Gastrocnemius medialis (tissue), 4 donors: ENCODE data around the gene CACNA2D2. TPM values are rescaled to one million over a fixed set of nuclear protein-coding genes. Genes with fewer than 3 reads are reported as not detected.

Experiments used
- ATAC-seq, 2 donors: fragments of 150-250 bp; one replicate each; pipeline ENCODE4 v1.9.1; 2016
- DNase-seq, 2 donors: peaks; one replicate each; pipeline ENCODE4 v3.0.0-alpha.2; 2019
- H3K27ac ChIP-seq, 4 donors: fragments of 200-600 bp; sonication (generic); 1 replicate in 1 of 4; 2 replicates in 3 of 4; pipeline ENCODE4 v1.5.1; 2016 to 2018; ENCODE audit warnings: mild to moderate bottlenecking in 2 of 4, moderate library complexity in 1 of 4
- H3K27me3 ChIP-seq, 3 donors: fragments of 200-600 bp; sonication (generic) in 2 of 3; 1 replicate in 1 of 3; 2 replicates in 2 of 3; pipeline versions ENCODE4 v1.5.1 to v1.6.0; 2016 to 2019; ENCODE audit warnings: mild to moderate bottlenecking in 1 of 3, moderate library complexity in 1 of 3
- H3K36me3 ChIP-seq, 2 donors: fragments of 200-600 bp; sonication (generic) in 1 of 2; one replicate each; pipeline ENCODE4 v1.5.1; 2017 to 2018
- H3K4me1 ChIP-seq, 2 donors: fragments of 200-600 bp; sonication (generic) in 1 of 2; one replicate each; pipeline ENCODE4 v1.5.1; 2016 to 2017; ENCODE audit warnings: mild to moderate bottlenecking in 2 of 2
- H3K4me3 ChIP-seq, 4 donors: fragments of 200-600 bp; sonication (generic) in 3 of 4; 1 replicate in 1 of 4; 2 replicates in 3 of 4; pipeline ENCODE4 v1.5.1; 2016 to 2019; ENCODE audit warnings: mild to moderate bottlenecking in 2 of 4
- H3K9me3 ChIP-seq, 3 donors: fragments of 200-600 bp; sonication (generic) in 2 of 3; 1 replicate in 1 of 3; 2 replicates in 2 of 3; pipeline ENCODE4 v1.5.1; 2016 to 2019
- CTCF ChIP-seq, 5 experiments: fragments of 450-650 bp in 3 of 5; fragments of 200-600 bp in 2 of 5; sonication (generic) in 2 of 5; IDR thresholded peaks in 4 of 5; conservative IDR thresholded peaks in 1 of 5; 1 replicate in 4 of 5; 2 replicates in 1 of 5; pipeline ENCODE4 v1.5.1; 2016 to 2019; ENCODE audit warnings: antibody characterized with exemption in 5 of 5, mild to moderate bottlenecking in 3 of 5, moderate library complexity in 3 of 5
- POLR2A ChIP-seq, 2 donors: fragments of 450-650 bp; IDR thresholded peaks; one replicate each; pipeline ENCODE4 v1.6.1; 2017; ENCODE audit warnings: antibody characterized with exemption in 2 of 2, mild to moderate bottlenecking in 2 of 2, moderate library complexity in 2 of 2
- in situ Hi-C, 4 donors: fragments of 200-750 bp; cut with MboI; loops; one replicate each; pipeline versions ENCODE4 v1.15.0 to v1.8.0; 2017; ENCODE audit warnings: low sequenced_read_pairs in 4 of 4
- intact Hi-C: fragments of 100-400 bp; cut with DNase I; formaldehyde crosslinking; loops from one replicate; pipeline ENCODE4 v1.15.1; 2023; ENCODE audit warnings: low total_unique reads
- total RNA-seq, 4 donors: library from RNA; depleted of rRNA; stranded (reverse); fragments of >200 nt; gene quantifications; one replicate each; pipeline versions ENCODE4 v1.1.0 to v1.2.3, GENCODE V29; 2016

Gene CACNA2D2
- total RNA-seq, 4 donors from 2014 or later, result 0.27 to 0.68 (median 0.45) TPM

- ATAC-seq, result peak; percentile 29 to 61
- in situ Hi-C loops (loop anchor here in 2 of 4 donors (10.0 kb wide), 2 partner anchors 101 to 111 kb away; no protein-coding TSS in a partner anchor), intact Hi-C loops (no loop called here)
- Histone ChIP-seq H3K4me3 (no peak overlapping the region), H3K27ac (no peak overlapping the region), H3K4me1 (no peaks in the 10 kb centered on the region), H3K9me3 (no peaks in the 10 kb centered on the region), H3K36me3 (no peaks in the 10 kb centered on the region), H3K27me3 (no peaks in the 10 kb centered on the region)
- TF ChIP-seq CTCF (IDR thresholded peaks at IDR 0.05 in 4 of 5, conservative IDR thresholded peaks at IDR 0.05 in 1 of 5) (no peak), POLR2A (IDR thresholded peaks at IDR 0.05) (no peak)
- DNase-seq, result peak in 1 of 2 donors; percentile 13
These were observed 69.5 kb downstream of the CACNA2D2 start for GRCh38 chr3:50433954-50434353.

- no peaks in the 10 kb centered on the region for H3K4me1 ChIP-seq
- TF ChIP-seq CTCF (IDR thresholded peaks at IDR 0.05 in 4 of 5, conservative IDR thresholded peaks at IDR 0.05 in 1 of 5) (no peak), POLR2A (IDR thresholded peaks at IDR 0.05) (no peak)
- H3K9me3 ChIP-seq, result no peaks in the 10 kb centered on the region
- no peaks in the 10 kb centered on the region for H3K27me3 ChIP-seq
- no peak overlapping the region for H3K27ac ChIP-seq
- no peak overlapping the region for H3K4me3 ChIP-seq
- ATAC-seq, result no peak
- in situ Hi-C loops, result loop anchor here in 2 of 4 donors (10.0 kb wide), 2 partner anchors 104 to 114 kb away; no protein-coding TSS in a partner anchor
- intact Hi-C loops, result no loop called here
- DNase-seq, result no peak
- no peaks in the 10 kb centered on the region for H3K36me3 ChIP-seq
These were observed 72.4 kb downstream of the CACNA2D2 start for GRCh38 chr3:50430950-50431435.

GRCh38 chr3:50430191-50430590 is 73.2 kb downstream of the CACNA2D2 start:
- TF ChIP-seq POLR2A (IDR thresholded peaks at IDR 0.05), result no peak
- no peak for TF ChIP-seq CTCF (IDR thresholded peaks at IDR 0.05 in 4 of 5, conservative IDR thresholded peaks at IDR 0.05 in 1 of 5)
- Histone ChIP-seq H3K27me3 (no peaks in the 10 kb centered on the region), H3K4me3 (no peak overlapping the region), H3K27ac (no peak overlapping the region), H3K4me1 (no peaks in the 10 kb centered on the region), H3K9me3 (no peaks in the 10 kb centered on the region), H3K36me3 (no peaks in the 10 kb centered on the region)
- DNase-seq, result no peak
- no peak for ATAC-seq
- in situ Hi-C loops (loop anchor here in 2 of 4 donors (10.0 kb wide), 2 partner anchors 105 to 115 kb away; no protein-coding TSS in a partner anchor), intact Hi-C loops (no loop called here)

GRCh38 chr3:50428007-50428633 is 75.3 kb downstream of the CACNA2D2 start:
- Histone ChIP-seq H3K27me3 (no peaks in the 10 kb centered on the region), H3K36me3 (no peaks in the 10 kb centered on the region), H3K27ac (no peak overlapping the region), H3K4me3 (no peak overlapping the region), H3K9me3 (no peaks in the 10 kb centered on the region), H3K4me1 (no peaks in the 10 kb centered on the region)
- ATAC-seq (no peak), DNase-seq (no peak)
- intact Hi-C loops (no loop called here), in situ Hi-C loops (no loop called here)
- TF ChIP-seq POLR2A (IDR thresholded peaks at IDR 0.05) (no peak), CTCF (IDR thresholded peaks at IDR 0.05 in 4 of 5, conservative IDR thresholded peaks at IDR 0.05 in 1 of 5) (no peak)
